HepG2 (cell line): ENCODE data around the gene LTB4R2. TPM values are rescaled to one million over a fixed set of nuclear protein-coding genes. Genes with fewer than 3 reads are reported as not detected.

Source experiments
- CBX1 ChIP-seq: IDR thresholded peaks from one replicate; pipeline ENCODE4 v1.6.1; 2016; ENCODE audit warnings: antibody characterized with exemption, low read depth
- FOXA1 ChIP-seq, 2 experiments: fragments of 450-650 bp in 1 of 2; sonication (generic) in 1 of 2; formaldehyde crosslinking in 1 of 2; IDR thresholded peaks; 2 replicates each; pipeline versions ENCODE4 v1.4.0 to v1.6.1; 2016 to 2020; ENCODE audit warnings: missing genetic modification reagents in 1 of 2
- GABPA ChIP-seq, 2 experiments: IDR thresholded peaks; 2 replicates each; pipeline ENCODE4 v1.6.1; 2011 to 2016; ENCODE audit warnings: low read depth in 2 of 2, low read length in 1 of 2, missing biosample characterization in 1 of 2, missing genetic modification characterization in 1 of 2
- HDAC1 ChIP-seq: sonication (generic); formaldehyde crosslinking; IDR thresholded peaks from 2 replicates; pipeline ENCODE4 v1.5.1; 2020; ENCODE audit warnings: mild to moderate bottlenecking, missing genetic modification reagents
- MEIS2 ChIP-seq: sonication (generic); formaldehyde crosslinking; IDR thresholded peaks from 2 replicates; pipeline ENCODE4 v1.9.0; 2021; ENCODE audit warnings: mild to moderate bottlenecking, missing genetic modification reagents
- NFIC ChIP-seq: IDR thresholded peaks from 2 replicates; pipeline ENCODE4 v1.6.1; 2012; ENCODE audit warnings: mild to moderate bottlenecking, low read length, inconsistent platforms
- NFYC ChIP-seq: IDR thresholded peaks from 2 replicates; pipeline ENCODE4 v1.6.1; 2016; ENCODE audit warnings: missing genetic modification reagents, missing compliant biosample characterization
- NR1H2 ChIP-seq: sonication (generic); formaldehyde crosslinking; IDR thresholded peaks from 2 replicates; pipeline ENCODE4 v1.8.1; 2022; ENCODE audit warnings: low read depth, missing genetic modification reagents, borderline replicate concordance
- POGZ ChIP-seq: sonication (generic); formaldehyde crosslinking; IDR thresholded peaks from 2 replicates; pipeline ENCODE4 v1.4.0; 2020; ENCODE audit warnings: mild to moderate bottlenecking, missing genetic modification reagents
- RNF2 ChIP-seq: fragments of 450-650 bp; conservative IDR thresholded peaks from 2 replicates; pipeline ENCODE4 v1.6.1; 2016; ENCODE audit warnings: low read depth
- SP1 ChIP-seq, 2 experiments: fragments of 450-650 bp in 1 of 2; sonication (generic) in 1 of 2; formaldehyde crosslinking in 1 of 2; IDR thresholded peaks; 2 replicates each; pipeline versions ENCODE4 v1.4.0 to v1.6.1; 2016 to 2020; ENCODE audit warnings: missing genetic modification reagents in 1 of 2
- ZBTB4 ChIP-seq: sonication (generic); formaldehyde crosslinking; IDR thresholded peaks from 2 replicates; pipeline ENCODE4 v1.4.0; 2020; ENCODE audit warnings: missing genetic modification reagents, mild to moderate bottlenecking, borderline replicate concordance
- ZFP1 ChIP-seq: IDR thresholded peaks from 2 replicates; pipeline ENCODE4 v1.6.1; 2016
- ZFY ChIP-seq: sonication (generic); formaldehyde crosslinking; IDR thresholded peaks from 2 replicates; pipeline ENCODE4 v1.4.0; 2020; ENCODE audit warnings: missing genetic modification reagents
- ZNF292 ChIP-seq: sonication (generic); formaldehyde crosslinking; IDR thresholded peaks from 2 replicates; pipeline ENCODE4 v1.8.1; 2022; ENCODE audit warnings: mild to moderate bottlenecking, low read depth, missing genetic modification reagents, borderline replicate concordance
- ZNF468 ChIP-seq: sonication (generic); formaldehyde crosslinking; IDR thresholded peaks from 2 replicates; pipeline ENCODE4 v1.8.0; 2022; ENCODE audit warnings: mild to moderate bottlenecking, moderate library complexity, missing genetic modification reagents
- ZNF652 ChIP-seq: IDR thresholded peaks from 2 replicates; pipeline ENCODE4 v1.6.1; 2016; ENCODE audit warnings: low read depth, borderline replicate concordance
- ZNF720 ChIP-seq: sonication (generic); formaldehyde crosslinking; IDR thresholded peaks from 2 replicates; pipeline ENCODE4 v1.4.0; 2020; ENCODE audit warnings: missing genetic modification reagents
- ZNF788 ChIP-seq: sonication (generic); formaldehyde crosslinking; IDR thresholded peaks from 2 replicates; pipeline ENCODE4 v1.5.0; 2020; ENCODE audit warnings: mild to moderate bottlenecking, missing genetic modification reagents, borderline replicate concordance
- ZNF839 ChIP-seq: sonication (generic); formaldehyde crosslinking; IDR thresholded peaks from 2 replicates; pipeline ENCODE4 v1.4.0; 2020; ENCODE audit warnings: missing genetic modification reagents, mild to moderate bottlenecking, borderline replicate concordance
- ZNF879 ChIP-seq: sonication (generic); formaldehyde crosslinking; IDR thresholded peaks from 2 replicates; pipeline ENCODE4 v1.8.1; 2023; ENCODE audit warnings: missing genetic modification reagents
- ZNF891 ChIP-seq: sonication (generic); formaldehyde crosslinking; IDR thresholded peaks from 2 replicates; pipeline ENCODE4 v1.5.0; 2020; ENCODE audit warnings: mild to moderate bottlenecking, missing genetic modification reagents
- polyA plus RNA-seq, 8 experiments: library from polyadenylated mRNA; depleted of rRNA in 3 of 8; stranded (reverse) in 7 of 8; unstranded in 1 of 8; fragments of >200 nt; fragmentation: Illumina TruSeq in 4 of 8; extraction: Trizol in 4 of 8; gene quantifications; 2 replicates each; pipeline versions ENCODE4 v1.2.1 to v1.2.3, GENCODE V29; 2011 to 2016; ENCODE audit warnings: low read depth in 4 of 8, missing spikeins in 1 of 8, mixed read lengths in 1 of 8; ENCODE audit not compliant: insufficient read depth in 1 of 8
- total RNA-seq, 5 experiments: library from RNA; depleted of rRNA; stranded (reverse); fragments of >200 nt; fragmentation: Illumina TruSeq; extraction: Trizol; gene quantifications; 2 replicates each; pipeline ENCODE4 v1.2.3, GENCODE V29; 2016; ENCODE audit warnings: low read depth in 1 of 5
- TF ChIP-seq, protein P1 (sequence below): sonication (generic); formaldehyde crosslinking; IDR thresholded peaks from 2 replicates; pipeline ENCODE4 v1.4.0; 2020; ENCODE audit warnings: mild to moderate bottlenecking, missing genetic modification reagents
- TF ChIP-seq, protein P2 (sequence below): sonication (generic); formaldehyde crosslinking; IDR thresholded peaks from 2 replicates; pipeline ENCODE4 v1.5.1; 2020; ENCODE audit warnings: missing genetic modification reagents, mild to moderate bottlenecking, borderline replicate concordance

LTB4R2 gene
- total and polyA plus RNA-seq, 2 of the 13 experiments (the other 11 are each of a cell fraction or from before 2014, with no cell fraction given) = 3.9 to 6.9 TPM

DNA sequence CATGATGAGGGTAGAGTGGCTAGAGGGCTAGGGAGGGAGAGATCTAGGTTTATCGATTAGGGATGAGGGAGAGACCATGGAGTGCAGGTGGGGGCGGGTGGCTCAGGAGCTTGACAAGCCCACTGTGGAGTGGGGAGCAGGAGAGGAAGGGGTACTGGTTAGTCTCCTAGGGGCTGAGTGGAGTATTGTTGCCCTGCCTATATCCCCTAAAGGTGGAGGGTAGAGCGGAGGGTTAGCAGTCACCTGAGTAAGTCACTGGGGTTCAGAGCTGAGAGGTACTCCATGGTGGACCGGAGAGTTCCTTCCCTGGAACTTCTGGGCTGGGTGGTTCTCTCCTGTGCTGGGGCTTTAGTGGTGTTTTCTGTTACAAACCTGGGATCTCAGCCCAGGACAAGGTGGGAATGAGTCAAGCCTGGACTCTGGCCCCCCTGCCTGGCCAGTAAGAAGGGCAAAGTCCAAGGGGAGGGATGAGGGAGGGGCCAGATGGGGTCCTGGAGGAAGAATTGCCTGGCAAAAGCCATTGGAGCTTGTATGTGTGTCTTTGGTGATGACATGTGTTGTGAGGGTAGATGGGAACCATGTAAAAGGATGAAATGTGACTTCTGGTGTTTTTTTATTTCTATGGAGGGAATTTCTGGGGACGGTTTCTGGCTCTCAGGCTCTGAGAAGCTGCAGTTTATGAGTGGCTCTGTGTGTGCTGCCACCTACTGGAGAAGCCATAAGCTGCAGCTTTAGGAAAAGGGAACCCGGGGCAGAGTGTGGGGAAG is 2.2 kb upstream of the LTB4R2 start, which contains the start of gene CIDEB (continued):
- TF ChIP-seq ZBTB4 (CRISPR knock-in tag) (peak; percentile 83), ZNF292 (peak; percentile 87; the same call in 1 of the 2 replicates), ZNF891 (CRISPR knock-in tag) (peak; percentile 65; the same call in 1 of the 2 replicates), ZNF788 (CRISPR knock-in tag) (peak; percentile 75; the same call in 1 of the 2 replicates), MEIS2 (peak; percentile 80; the same call in 1 of the 2 replicates), ZFP1 (CRISPR knock-in tag) (peak; percentile 84; the same call in 1 of the 2 replicates), POGZ (CRISPR knock-in tag) (peak; percentile 88), NFIC (no peak), ZNF652 (CRISPR knock-in tag) (peak; percentile 52; the same call in 1 of the 2 replicates), CBX1 (peak; percentile 82), NR1H2 (CRISPR knock-in tag) (no peak), ZNF468 (CRISPR knock-in tag) (no peak), ZNF839 (peak; percentile 87; the same call in 1 of the 2 replicates), ZFY (CRISPR knock-in tag) (no peak; the same call in none of the 2 replicates), ZNF879 (CRISPR knock-in tag) (no peak), RNF2 (no peak; the same call in 1 of the 2 replicates), FOXA1 (IDR thresholded peaks at IDR 0.05) (no peak), FOXA1 (CRISPR knock-in tag; IDR thresholded peaks at IDR 0.05) (peak; percentile 50), ZNF720 (CRISPR knock-in tag) (no peak; the same call in 1 of the 2 replicates), HDAC1 (no peak), NFYC (CRISPR knock-in tag) (peak; percentile 11; the same call in 1 of the 2 replicates), SP1 (IDR thresholded peaks at IDR 0.05) (no peak), SP1 (CRISPR knock-in tag; IDR thresholded peaks at IDR 0.05) (peak; percentile 85), GABPA (IDR thresholded peaks at IDR 0.05; ENCODE audit: low read depth, low read length) (no peak), GABPA (CRISPR knock-in tag; IDR thresholded peaks at IDR 0.05; ENCODE audit: low read depth) (no peak)
- TF ChIP-seq, protein P1, sequence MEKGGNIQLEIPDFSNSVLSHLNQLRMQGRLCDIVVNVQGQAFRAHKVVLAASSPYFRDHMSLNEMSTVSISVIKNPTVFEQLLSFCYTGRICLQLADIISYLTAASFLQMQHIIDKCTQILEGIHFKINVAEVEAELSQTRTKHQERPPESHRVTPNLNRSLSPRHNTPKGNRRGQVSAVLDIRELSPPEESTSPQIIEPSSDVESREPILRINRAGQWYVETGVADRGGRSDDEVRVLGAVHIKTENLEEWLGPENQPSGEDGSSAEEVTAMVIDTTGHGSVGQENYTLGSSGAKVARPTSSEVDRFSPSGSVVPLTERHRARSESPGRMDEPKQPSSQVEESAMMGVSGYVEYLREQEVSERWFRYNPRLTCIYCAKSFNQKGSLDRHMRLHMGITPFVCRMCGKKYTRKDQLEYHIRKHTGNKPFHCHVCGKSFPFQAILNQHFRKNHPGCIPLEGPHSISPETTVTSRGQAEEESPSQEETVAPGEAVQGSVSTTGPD (CRISPR knock-in tag) = no peak; the same call in 1 of the 2 replicates
- TF ChIP-seq, protein P2, sequence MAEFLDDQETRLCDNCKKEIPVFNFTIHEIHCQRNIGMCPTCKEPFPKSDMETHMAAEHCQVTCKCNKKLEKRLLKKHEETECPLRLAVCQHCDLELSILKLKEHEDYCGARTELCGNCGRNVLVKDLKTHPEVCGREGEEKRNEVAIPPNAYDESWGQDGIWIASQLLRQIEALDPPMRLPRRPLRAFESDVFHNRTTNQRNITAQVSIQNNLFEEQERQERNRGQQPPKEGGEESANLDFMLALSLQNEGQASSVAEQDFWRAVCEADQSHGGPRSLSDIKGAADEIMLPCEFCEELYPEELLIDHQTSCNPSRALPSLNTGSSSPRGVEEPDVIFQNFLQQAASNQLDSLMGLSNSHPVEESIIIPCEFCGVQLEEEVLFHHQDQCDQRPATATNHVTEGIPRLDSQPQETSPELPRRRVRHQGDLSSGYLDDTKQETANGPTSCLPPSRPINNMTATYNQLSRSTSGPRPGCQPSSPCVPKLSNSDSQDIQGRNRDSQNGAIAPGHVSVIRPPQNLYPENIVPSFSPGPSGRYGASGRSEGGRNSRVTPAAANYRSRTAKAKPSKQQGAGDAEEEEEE (CRISPR knock-in tag) = peak; percentile 48; the same call in 1 of the 2 replicates
